NOMO-1 treated with dmso at 0.1 percent for 144 hours (cell line): Measurements from ENCODE around the gene ARFIP1.

Experiments used
- DNase-seq: peaks from one replicate; lab custom pipeline; 2025; ENCODE audit not compliant: unreplicated experiment; lab: John Stamatoyannopoulos, UW

The ARFIP1 gene

DNA sequence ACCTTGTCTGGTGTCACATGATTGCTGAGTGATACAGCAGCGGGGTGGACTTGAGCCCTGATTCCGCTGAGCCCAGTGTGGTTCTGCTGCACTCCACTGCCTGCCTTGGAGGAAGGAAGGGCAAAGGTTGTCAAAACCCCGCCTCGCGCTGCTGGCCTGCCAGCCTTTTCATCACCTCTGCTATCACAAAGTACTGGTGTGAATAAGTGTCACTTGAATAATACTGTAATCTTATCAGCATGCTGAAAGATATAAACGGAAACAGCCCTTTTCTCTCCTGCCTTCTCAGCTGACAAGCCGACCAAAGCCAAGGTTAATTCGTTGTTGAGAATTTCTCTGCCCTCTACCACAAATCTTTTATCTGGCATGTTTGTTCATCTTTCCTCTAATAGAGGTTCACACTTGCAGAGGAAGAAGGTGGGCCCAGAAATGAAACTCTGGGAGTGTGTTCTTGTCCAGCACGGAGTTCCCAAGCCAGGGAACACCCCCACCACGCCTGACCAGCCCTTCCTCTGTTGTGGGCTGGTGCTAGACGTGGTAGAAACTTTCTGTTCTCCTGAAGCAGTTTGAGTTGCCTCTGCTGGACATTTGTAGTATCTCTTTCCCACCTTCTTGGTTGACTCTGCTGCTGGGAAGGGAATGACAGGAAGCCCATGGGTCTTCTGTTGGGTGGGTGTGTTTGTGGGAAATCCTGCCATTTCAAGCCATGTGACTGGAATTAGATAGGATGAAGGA, 177.8 kb downstream of the ARFIP1 start:
- no peak for DNase-seq

DNA sequence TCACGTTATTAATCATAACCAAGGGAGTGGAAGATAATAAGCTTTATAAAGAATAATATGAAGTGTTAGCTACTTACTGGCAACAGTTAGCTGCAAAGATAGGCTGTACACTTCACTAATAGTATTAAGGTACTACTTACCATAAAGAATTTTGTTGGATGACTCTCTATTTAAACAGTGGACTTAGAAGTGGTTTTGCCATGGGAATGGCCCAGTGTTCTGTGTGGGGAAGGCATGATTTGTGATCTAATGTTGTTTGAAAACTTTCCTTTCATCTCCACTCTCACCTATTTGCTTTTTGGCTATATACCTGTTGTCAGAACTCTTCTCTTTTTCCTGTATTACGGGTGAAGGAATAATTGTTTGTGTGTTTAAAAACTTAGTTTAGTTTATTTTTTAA, 179.3 kb downstream of the ARFIP1 start:
- DNase-seq: no peak

DNA sequence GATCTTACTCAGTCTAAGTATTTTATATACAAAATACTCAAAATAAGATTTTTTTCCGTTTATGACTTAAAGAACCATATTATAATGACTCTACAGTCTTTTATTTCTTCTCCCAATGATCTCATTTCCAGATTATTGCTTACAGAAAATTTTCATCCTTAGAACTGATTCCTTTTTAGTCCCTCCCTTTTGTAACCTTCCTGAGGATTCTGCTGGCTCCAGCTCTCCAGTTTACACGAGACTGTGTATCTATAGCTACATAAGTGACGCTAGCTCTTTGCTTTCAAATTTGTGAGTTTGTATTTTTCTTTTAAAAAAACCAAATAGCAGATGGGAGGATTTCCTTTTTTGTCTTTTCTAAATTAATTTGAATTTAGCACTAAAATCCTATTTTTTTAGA, 180.3 kb downstream of the ARFIP1 start:
- DNase-seq: no peak

DNA sequence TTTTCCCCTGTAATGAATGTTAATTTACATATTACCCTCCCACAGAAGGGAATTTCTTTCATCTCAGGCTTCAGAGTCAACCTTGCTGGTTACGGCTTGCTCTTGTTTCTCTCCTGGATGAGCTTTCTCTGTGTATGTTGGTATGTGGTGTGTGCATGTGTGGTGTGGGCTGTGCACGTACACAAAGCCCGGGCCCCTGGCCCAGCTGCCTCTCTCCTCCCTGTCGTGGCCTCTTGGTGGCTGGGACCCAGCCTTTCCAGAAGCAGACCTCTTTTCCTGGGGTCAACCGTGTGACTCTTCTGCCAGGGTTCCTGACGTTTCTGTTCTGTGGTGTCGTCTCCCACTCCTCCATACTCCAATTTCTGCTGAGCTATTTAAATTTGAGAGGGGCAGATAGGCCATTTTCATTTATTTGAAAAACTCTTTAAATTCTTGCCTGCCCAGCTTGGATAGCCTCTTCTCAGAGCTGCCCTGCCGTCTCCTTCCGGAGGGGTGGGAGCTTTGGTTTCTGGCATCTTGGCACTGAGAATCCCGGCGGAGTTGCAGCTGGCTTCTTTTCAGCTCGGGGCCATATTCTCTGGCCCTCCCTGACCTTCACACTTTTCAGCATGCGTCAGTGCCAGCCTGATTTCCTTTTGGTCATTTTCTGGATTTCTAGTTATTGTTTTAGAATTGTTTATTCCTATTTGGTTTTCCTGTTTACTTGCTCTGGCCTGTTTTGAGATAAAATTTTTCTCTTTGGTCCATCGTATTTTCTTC, 181.4 kb downstream of the ARFIP1 start:
- DNase-seq: no peak

DNA sequence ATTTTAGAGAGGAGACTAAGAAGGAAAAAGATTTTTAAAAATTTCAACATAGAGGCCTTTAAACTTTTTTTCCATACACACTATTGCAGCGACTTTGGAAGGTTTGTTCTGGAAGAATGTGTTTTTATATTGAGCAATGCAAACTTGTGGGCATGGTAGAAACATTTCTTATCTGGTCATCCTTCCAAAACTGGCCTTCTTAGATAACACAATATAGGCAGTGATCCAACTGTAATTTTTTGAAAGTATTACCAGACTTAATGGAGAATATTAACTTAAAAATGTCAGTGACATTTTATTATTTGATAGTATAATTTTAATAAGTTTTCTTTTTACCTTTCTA, 182.0 kb downstream of the ARFIP1 start:
- DNase-seq: no peak
